GM23338 (cell line): ENCODE data around the gene CACNA1B. TPM values are rescaled to one million over a fixed set of nuclear protein-coding genes. Genes with fewer than 3 reads are reported as not detected.

Experiments
- ATAC-seq: fragments of 200-7000 bp; cut with Tn5 transposase; 3 replicates; pipeline ENCODE4 v1.9.1; 2020
- DNase-seq: peaks from one replicate; pipeline ENCODE4 v3.0.0-alpha.2; 2015; ENCODE audit warnings: low spot score
- H2AFZ ChIP-seq: fragments of 200-600 bp; sonication (generic); 2 replicates; pipeline ENCODE4 v1.8.0; 2016; ENCODE audit warnings: antibody characterized with exemption, mild to moderate bottlenecking, moderate library complexity
- H3F3A ChIP-seq: fragments of 200-600 bp; sonication (generic); replicated peaks from 2 replicates; pipeline ENCODE4 v1.8.0; 2017; ENCODE audit warnings: antibody characterized with exemption, mixed run types, low read depth
- H3K27ac ChIP-seq: fragments of 200-600 bp; sonication (generic); 2 replicates; pipeline ENCODE4 v1.6.1; 2016; ENCODE audit warnings: low read depth
- H3K27me3 ChIP-seq: fragments of 200-600 bp; sonication (generic); 2 replicates; pipeline ENCODE4 v1.8.0; 2016; ENCODE audit warnings: mild to moderate bottlenecking, mixed run types, moderate library complexity; ENCODE audit not compliant: insufficient read depth
- H3K36me3 ChIP-seq: fragments of 200-600 bp; sonication (generic); 2 replicates; pipeline ENCODE4 v1.8.0; 2016; ENCODE audit warnings: mild to moderate bottlenecking; ENCODE audit not compliant: insufficient read depth
- H3K4me1 ChIP-seq: fragments of 200-600 bp; sonication (generic); 2 replicates; pipeline ENCODE4 v1.8.0; 2016; ENCODE audit warnings: mild to moderate bottlenecking, moderate library complexity; ENCODE audit not compliant: insufficient read depth
- H3K4me2 ChIP-seq: fragments of 200-600 bp; sonication (generic); 2 replicates; pipeline ENCODE4 v1.7.1; 2017; ENCODE audit warnings: mixed run types
- H3K4me3 ChIP-seq: fragments of 200-600 bp; sonication (generic); 2 replicates; pipeline ENCODE4 v1.6.1; 2016; ENCODE audit warnings: mixed run types
- H3K79me2 ChIP-seq: fragments of 200-600 bp; sonication (generic); replicated peaks from 2 replicates; pipeline ENCODE4 v1.8.0; 2017; ENCODE audit warnings: mild to moderate bottlenecking; ENCODE audit not compliant: insufficient read depth
- H3K9me2 ChIP-seq: fragments of 200-600 bp; sonication (generic); 2 replicates; pipeline ENCODE4 v1.8.0; 2017; ENCODE audit not compliant: insufficient read depth
- H4K20me1 ChIP-seq: fragments of 200-600 bp; sonication (generic); replicated peaks from 2 replicates; pipeline ENCODE4 v1.8.0; 2017; ENCODE audit warnings: mild to moderate bottlenecking; ENCODE audit not compliant: insufficient read depth
- H3K27ac Mint-ChIP-seq: 2 replicates; pipeline ENCODE4 v1.8.0; 2020; ENCODE audit warnings: inconsistent platforms, mild to moderate bottlenecking, moderate library complexity, mixed read lengths
- H3K27me3 Mint-ChIP-seq: 3 replicates; pipeline ENCODE4 v1.8.0; 2022; ENCODE audit warnings: low read depth, mild to moderate bottlenecking, moderate library complexity, mixed read lengths, inconsistent platforms; ENCODE audit not compliant: insufficient read depth, poor library complexity
- H3K36me3 Mint-ChIP-seq: 3 replicates; pipeline ENCODE4 v1.8.0; 2021; ENCODE audit warnings: low read depth, mild to moderate bottlenecking, inconsistent platforms, moderate library complexity, mixed read lengths
- H3K4me1 Mint-ChIP-seq: 3 replicates; pipeline ENCODE4 v1.8.0; 2020; ENCODE audit warnings: mild to moderate bottlenecking, inconsistent platforms, mixed read lengths
- H3K4me3 Mint-ChIP-seq: 3 replicates; pipeline ENCODE4 v1.8.0; 2021; ENCODE audit warnings: moderate library complexity, mild to moderate bottlenecking, inconsistent platforms, mixed read lengths
- H3K9me3 Mint-ChIP-seq: 3 replicates; pipeline ENCODE4 v1.8.0; 2020; ENCODE audit warnings: moderate library complexity, mild to moderate bottlenecking, inconsistent platforms, mixed read lengths
- CREB1 ChIP-seq: fragments of 250-450 bp; sonication (Bioruptor Pico); IDR thresholded peaks from 2 replicates; pipeline ENCODE4 v1.5.0; 2020; ENCODE audit warnings: low read depth, mild to moderate bottlenecking, moderate library complexity
- ETS1 ChIP-seq: IDR thresholded peaks from 2 replicates; pipeline ENCODE4 v1.6.1; 2016; ENCODE audit warnings: antibody characterized with exemption
- JUNB ChIP-seq: IDR thresholded peaks from one replicate; pipeline ENCODE4 v1.6.1; 2016; ENCODE audit warnings: antibody characterized with exemption; ENCODE audit not compliant: unreplicated experiment
- NANOG ChIP-seq: IDR thresholded peaks from 2 replicates; pipeline ENCODE4 v1.6.1; 2016; ENCODE audit warnings: antibody characterized with exemption, borderline replicate concordance
- POLR2AphosphoS5 ChIP-seq: IDR thresholded peaks from 2 replicates; pipeline ENCODE4 v1.6.1; 2016; ENCODE audit warnings: antibody characterized with exemption, low read depth
- REST ChIP-seq: IDR thresholded peaks from one replicate; pipeline ENCODE4 v1.6.1; 2018; ENCODE audit warnings: antibody characterized with exemption; ENCODE audit not compliant: unreplicated experiment
- ZNF114 ChIP-seq: fragments of 250-450 bp; sonication (Bioruptor Pico); IDR thresholded peaks from 2 replicates; pipeline ENCODE4 v1.5.0; 2020; ENCODE audit warnings: mild to moderate bottlenecking, moderate library complexity
- ZNF331 ChIP-seq: fragments of 250-450 bp; sonication (Bioruptor Pico); IDR thresholded peaks from 2 replicates; pipeline ENCODE4 v1.5.0; 2020; ENCODE audit warnings: low read depth, mild to moderate bottlenecking, moderate library complexity
- ZNF462 ChIP-seq: fragments of 250-450 bp; sonication (Bioruptor Pico); IDR thresholded peaks from 2 replicates; pipeline ENCODE4 v1.5.0; 2020; ENCODE audit warnings: mild to moderate bottlenecking, moderate library complexity
- polyA plus RNA-seq: library from polyadenylated mRNA; unstranded; fragments of >200 nt; fragmentation: Nextera tagmentation; extraction: Ambion mirVana; gene quantifications from 2 replicates; pipeline ENCODE4 v1.2.1, GENCODE V29; 2016
- total RNA-seq: library from RNA; depleted of rRNA; stranded (reverse); fragments of >200 nt; shearing (Covaris generic); gene quantifications from 2 replicates; pipeline ENCODE4 v1.2.3, GENCODE V29; 2014
- TF ChIP-seq, protein P1 (sequence below), 2 experiments: fragments of 200-600 bp in 1 of 2; sonication (generic) in 1 of 2; conservative IDR thresholded peaks; 2 replicates each; pipeline versions ENCODE4 v1.5.1 to v1.6.1; 2016 to 2017; ENCODE audit warnings: antibody characterized with exemption in 2 of 2, low read depth in 2 of 2, mild to moderate bottlenecking in 2 of 2, moderate library complexity in 1 of 2

Gene CACNA1B
- total and polyA plus RNA-seq, 2 experiments from 2014 or later: 1.1 to 10.4 TPM

- TF ChIP-seq, protein P1, sequence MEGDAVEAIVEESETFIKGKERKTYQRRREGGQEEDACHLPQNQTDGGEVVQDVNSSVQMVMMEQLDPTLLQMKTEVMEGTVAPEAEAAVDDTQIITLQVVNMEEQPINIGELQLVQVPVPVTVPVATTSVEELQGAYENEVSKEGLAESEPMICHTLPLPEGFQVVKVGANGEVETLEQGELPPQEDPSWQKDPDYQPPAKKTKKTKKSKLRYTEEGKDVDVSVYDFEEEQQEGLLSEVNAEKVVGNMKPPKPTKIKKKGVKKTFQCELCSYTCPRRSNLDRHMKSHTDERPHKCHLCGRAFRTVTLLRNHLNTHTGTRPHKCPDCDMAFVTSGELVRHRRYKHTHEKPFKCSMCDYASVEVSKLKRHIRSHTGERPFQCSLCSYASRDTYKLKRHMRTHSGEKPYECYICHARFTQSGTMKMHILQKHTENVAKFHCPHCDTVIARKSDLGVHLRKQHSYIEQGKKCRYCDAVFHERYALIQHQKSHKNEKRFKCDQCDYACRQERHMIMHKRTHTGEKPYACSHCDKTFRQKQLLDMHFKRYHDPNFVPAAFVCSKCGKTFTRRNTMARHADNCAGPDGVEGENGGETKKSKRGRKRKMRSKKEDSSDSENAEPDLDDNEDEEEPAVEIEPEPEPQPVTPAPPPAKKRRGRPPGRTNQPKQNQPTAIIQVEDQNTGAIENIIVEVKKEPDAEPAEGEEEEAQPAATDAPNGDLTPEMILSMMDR (conservative IDR thresholded peaks at IDR 0.05; ENCODE audit: low read depth in 2 of 2): no peak
- TF ChIP-seq ZNF114 (CRISPR knock-in tag) (no peak), CREB1 (CRISPR knock-in tag) (no peak), ETS1 (no peak)
Measured at GRCh38 chr9:137917116-137917515, 39.5 kb downstream of the CACNA1B start (continued).

DNA sequence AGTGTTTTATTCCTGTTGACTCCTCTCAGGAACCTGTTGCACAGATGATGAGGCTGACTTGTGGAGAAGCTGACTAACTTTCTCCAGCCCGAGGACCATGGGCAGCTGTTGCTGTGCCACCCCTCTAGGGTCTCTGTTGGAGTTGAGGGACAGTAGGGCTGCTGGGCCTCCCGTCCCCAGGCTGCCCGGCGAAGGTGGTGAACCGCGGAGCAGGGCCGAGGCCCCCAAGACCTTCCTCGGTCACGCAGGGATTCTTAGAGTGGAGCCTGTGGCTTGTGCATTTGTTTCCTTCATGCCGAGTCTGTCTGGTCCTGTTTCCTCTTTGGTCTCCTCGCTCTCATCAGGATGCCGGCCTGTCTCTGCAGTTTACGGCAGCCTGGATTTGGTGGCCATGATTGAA, 40.2 kb downstream of the CACNA1B start:
- Histone ChIP-seq H4K20me1 (peaks cover 3% of the 10 kb centered on the region; the same call in 1 of the 2 replicates), H3K36me3 (no peaks in the 10 kb centered on the region; the same call in 1 of the 2 replicates), H3K4me1 (no peaks in the 10 kb centered on the region), H3K4me3 (no peak overlapping the region), H3K4me2 (no peak overlapping the region), H3K27ac (no peak overlapping the region), H3K9me2 (no peaks in the 10 kb centered on the region), H3K27me3 (no peaks in the 10 kb centered on the region), H3K79me2 (no peaks in the 10 kb centered on the region), H2AFZ (no peak overlapping the region), H3F3A (no peaks in the 10 kb centered on the region)
- H3K4me3 Mint-ChIP-seq: no peak overlapping the region
- H3K27me3 Mint-ChIP-seq: peaks cover 2% of the 10 kb centered on the region
- ATAC-seq (no peak), DNase-seq (no peak)
- H3K27ac Mint-ChIP-seq: no peak overlapping the region
- no peaks in the 10 kb centered on the region for H3K4me1 Mint-ChIP-seq
- peaks cover 40% of the 10 kb centered on the region for H3K36me3 Mint-ChIP-seq
- peaks cover 9% of the 10 kb centered on the region for H3K9me3 Mint-ChIP-seq
- TF ChIP-seq JUNB: no peak
- TF ChIP-seq NANOG: no peak
- no peak for TF ChIP-seq REST
- TF ChIP-seq ZNF331 (CRISPR knock-in tag): no peak
- TF ChIP-seq ZNF462: no peak
- TF ChIP-seq, protein P1 (conservative IDR thresholded peaks at IDR 0.05; ENCODE audit: low read depth in 2 of 2): no peak
- no peak for TF ChIP-seq ZNF114 (CRISPR knock-in tag)
- TF ChIP-seq POLR2AphosphoS5: no peak
